K562 (cell line): ENCODE measurements around the gene AGPAT4. TPM values are rescaled to one million over a fixed set of nuclear protein-coding genes. Genes with fewer than 3 reads are reported as not detected.

Source experiments
- ARID1B ChIP-seq: fragments of 450-650 bp; IDR thresholded peaks from 2 replicates; pipeline ENCODE4 v1.6.1; 2016; ENCODE audit warnings: antibody characterized with exemption, mild to moderate bottlenecking, inconsistent platforms
- CCAR2 ChIP-seq: fragments of 200-400 bp; formaldehyde crosslinking; IDR thresholded peaks from 2 replicates; pipeline ENCODE4 v1.6.1; 2017; ENCODE audit warnings: mild to moderate bottlenecking, low read depth, low read length
- CREB3 ChIP-seq: fragments of 450-650 bp; conservative IDR thresholded peaks from 2 replicates; pipeline ENCODE4 v1.6.1; 2016; ENCODE audit warnings: missing genetic modification characterization, low read depth, mild to moderate bottlenecking, missing compliant biosample characterization, moderate library complexity
- DNMT1 ChIP-seq: fragments of 450-650 bp; IDR thresholded peaks from 2 replicates; pipeline ENCODE4 v1.6.1; 2016; ENCODE audit warnings: antibody characterized with exemption, mild to moderate bottlenecking
- EP300 ChIP-seq: IDR thresholded peaks from 2 replicates; pipeline ENCODE4 v1.6.1; 2012; ENCODE audit warnings: low read length, improper control_type of control experiment
- GTF2F1 ChIP-seq: IDR thresholded peaks from 2 replicates; pipeline ENCODE4 v1.6.1; 2011; ENCODE audit warnings: low read depth, low read length, improper control_type of control experiment
- KLF16 ChIP-seq: IDR thresholded peaks from 2 replicates; pipeline ENCODE4 v1.6.1; 2016; ENCODE audit warnings: antibody characterized with exemption
- MIER1 ChIP-seq: fragments of 450-650 bp; IDR thresholded peaks from 2 replicates; pipeline ENCODE4 v1.6.1; 2016; ENCODE audit warnings: antibody characterized with exemption, mild to moderate bottlenecking, low read depth
- MYNN ChIP-seq, 2 experiments: sonication (generic); formaldehyde crosslinking in 1 of 2; IDR thresholded peaks; 2 replicates each; pipeline versions ENCODE4 v1.5.0 to v1.6.1; 2016 to 2020; ENCODE audit warnings: antibody characterized with exemption in 1 of 2, missing genetic modification reagents in 1 of 2
- NCOA1 ChIP-seq: fragments of 450-650 bp; IDR thresholded peaks from 2 replicates; pipeline ENCODE4 v1.6.1; 2016; ENCODE audit warnings: low read depth
- NEUROD1 ChIP-seq: fragments of 150-350 bp; IDR thresholded peaks from 2 replicates; pipeline ENCODE4 v1.6.1; 2014; ENCODE audit warnings: borderline replicate concordance, low read length, low read depth; ENCODE audit not compliant: partially characterized antibody
- NFXL1 ChIP-seq: fragments of 450-650 bp; formaldehyde crosslinking; IDR thresholded peaks from 2 replicates; pipeline ENCODE4 v1.4.0; 2021; ENCODE audit warnings: mild to moderate bottlenecking
- NRF1 ChIP-seq, 2 experiments: fragments of 450-650 bp; IDR thresholded peaks in 1 of 2; conservative IDR thresholded peaks in 1 of 2; 2 replicates each; pipeline ENCODE4 v1.6.1; 2014; ENCODE audit warnings: mild to moderate bottlenecking in 2 of 2
- ZBTB17 ChIP-seq: fragments of 450-650 bp; formaldehyde crosslinking; IDR thresholded peaks from 2 replicates; pipeline ENCODE4 v1.4.0; 2020; ENCODE audit warnings: mild to moderate bottlenecking
- ZBTB9 ChIP-seq: fragments of 450-650 bp; formaldehyde crosslinking; IDR thresholded peaks from 2 replicates; pipeline ENCODE4 v1.4.0; 2020; ENCODE audit warnings: mild to moderate bottlenecking, moderate library complexity
- ZNF134 ChIP-seq: fragments of 250-450 bp; sonication (Bioruptor Pico); conservative IDR thresholded peaks from 2 replicates; pipeline ENCODE4 v1.4.0; 2020
- polyA plus RNA-seq, 8 experiments: library from polyadenylated mRNA; depleted of rRNA in 4 of 8; stranded (reverse) in 5 of 8; unstranded in 3 of 8; fragments of >200 nt; fragmentation: Nextera tagmentation in 2 of 8; fragmentation: Illumina TruSeq in 1 of 8; extraction: Ambion mirVana in 2 of 8; extraction: Trizol in 1 of 8; gene quantifications; 2 replicates each; pipeline versions ENCODE4 v1.2.1 to v1.2.3, GENCODE V29; 2011 to 2014; ENCODE audit warnings: inconsistent platforms in 1 of 8, missing spikeins in 1 of 8
- total RNA-seq, 7 experiments: library from RNA; depleted of rRNA in 6 of 7; stranded (reverse); fragments of >200 nt in 6 of 7; fragmentation: Illumina TruSeq in 2 of 7; extraction: Trizol in 2 of 7; gene quantifications; 2 replicates each; pipeline versions ENCODE4 v1.2.1 to v1.2.3, GENCODE V29; 2011 to 2021; ENCODE audit warnings: low replicate concordance in 1 of 7
- TF ChIP-seq, protein P1 (sequence below): fragments of 250-450 bp; sonication (Bioruptor Pico); IDR thresholded peaks from 2 replicates; pipeline ENCODE4 v1.4.0; 2020; ENCODE audit warnings: mild to moderate bottlenecking, moderate library complexity
- TF ChIP-seq, protein P2 (sequence below): sonication (generic); formaldehyde crosslinking; IDR thresholded peaks from 2 replicates; pipeline ENCODE4 v1.8.0; 2022; ENCODE audit warnings: missing genetic modification reagents, mild to moderate bottlenecking, borderline replicate concordance
- TF ChIP-seq, protein P3 (sequence below): fragments of 250-450 bp; sonication (Bioruptor Pico); IDR thresholded peaks from 2 replicates; pipeline ENCODE4 v1.5.1; 2021; ENCODE audit warnings: mild to moderate bottlenecking

Gene AGPAT4
- total and polyA plus RNA-seq, 9 of the 15 experiments (the other 6 are each of a cell fraction or from before 2014, with no cell fraction given), result 2.2 to 15.0 (median 5.7) TPM

- TF ChIP-seq NCOA1 (peak; percentile 76; the same call in 1 of the 2 replicates), DNMT1 (no peak), CCAR2 (no peak), NEUROD1 (peak; percentile 44), EP300 (peak; percentile 81; the same call in 1 of the 2 replicates), ARID1B (peak; percentile 84), CREB3 (tag) (0 out of 2 replicates have a peak, but pooled peaks have one; percentile 36), GTF2F1 (no peak), MIER1 (no peak), NFXL1 (CRISPR knock-in tag) (0 out of 2 replicates have a peak, but pooled peaks have one; percentile 57), ZNF134 (CRISPR knock-in tag) (0 out of 2 replicates have a peak, but pooled peaks have one; percentile 28), NRF1 (conservative IDR thresholded peaks at IDR 0.05 in 1 of 2, IDR thresholded peaks at IDR 0.05 in 1 of 2) (peak in 1 of 2 experiments; percentile 37; a peak in 2 of 4 replicates), ZBTB17 (0 out of 2 replicates have a peak, but pooled peaks have one; percentile 37), ZBTB9 (0 out of 2 replicates have a peak, but pooled peaks have one; percentile 40), MYNN (IDR thresholded peaks at IDR 0.05) (peak; percentile 31; the same call in 1 of the 2 replicates), MYNN (CRISPR knock-in tag; IDR thresholded peaks at IDR 0.05) (no peak), KLF16 (peak; percentile 71; the same call in 1 of the 2 replicates)
- TF ChIP-seq, protein P1, sequence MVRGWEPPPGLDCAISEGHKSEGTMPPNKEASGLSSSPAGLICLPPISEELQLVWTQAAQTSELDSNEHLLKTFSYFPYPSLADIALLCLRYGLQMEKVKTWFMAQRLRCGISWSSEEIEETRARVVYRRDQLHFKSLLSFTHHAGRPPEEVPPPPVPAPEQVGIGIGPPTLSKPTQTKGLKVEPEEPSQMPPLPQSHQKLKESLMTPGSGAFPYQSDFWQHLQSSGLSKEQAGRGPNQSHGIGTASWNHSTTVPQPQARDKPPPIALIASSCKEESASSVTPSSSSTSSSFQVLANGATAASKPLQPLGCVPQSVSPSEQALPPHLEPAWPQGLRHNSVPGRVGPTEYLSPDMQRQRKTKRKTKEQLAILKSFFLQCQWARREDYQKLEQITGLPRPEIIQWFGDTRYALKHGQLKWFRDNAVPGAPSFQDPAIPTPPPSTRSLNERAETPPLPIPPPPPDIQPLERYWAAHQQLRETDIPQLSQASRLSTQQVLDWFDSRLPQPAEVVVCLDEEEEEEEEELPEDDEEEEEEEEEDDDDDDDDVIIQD, result peak; percentile 81; the same call in 1 of the 2 replicates
- TF ChIP-seq, protein P2, sequence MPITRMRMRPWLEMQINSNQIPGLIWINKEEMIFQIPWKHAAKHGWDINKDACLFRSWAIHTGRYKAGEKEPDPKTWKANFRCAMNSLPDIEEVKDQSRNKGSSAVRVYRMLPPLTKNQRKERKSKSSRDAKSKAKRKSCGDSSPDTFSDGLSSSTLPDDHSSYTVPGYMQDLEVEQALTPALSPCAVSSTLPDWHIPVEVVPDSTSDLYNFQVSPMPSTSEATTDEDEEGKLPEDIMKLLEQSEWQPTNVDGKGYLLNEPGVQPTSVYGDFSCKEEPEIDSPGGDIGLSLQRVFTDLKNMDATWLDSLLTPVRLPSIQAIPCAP (CRISPR knock-in tag), result no peak
- TF ChIP-seq, protein P3, sequence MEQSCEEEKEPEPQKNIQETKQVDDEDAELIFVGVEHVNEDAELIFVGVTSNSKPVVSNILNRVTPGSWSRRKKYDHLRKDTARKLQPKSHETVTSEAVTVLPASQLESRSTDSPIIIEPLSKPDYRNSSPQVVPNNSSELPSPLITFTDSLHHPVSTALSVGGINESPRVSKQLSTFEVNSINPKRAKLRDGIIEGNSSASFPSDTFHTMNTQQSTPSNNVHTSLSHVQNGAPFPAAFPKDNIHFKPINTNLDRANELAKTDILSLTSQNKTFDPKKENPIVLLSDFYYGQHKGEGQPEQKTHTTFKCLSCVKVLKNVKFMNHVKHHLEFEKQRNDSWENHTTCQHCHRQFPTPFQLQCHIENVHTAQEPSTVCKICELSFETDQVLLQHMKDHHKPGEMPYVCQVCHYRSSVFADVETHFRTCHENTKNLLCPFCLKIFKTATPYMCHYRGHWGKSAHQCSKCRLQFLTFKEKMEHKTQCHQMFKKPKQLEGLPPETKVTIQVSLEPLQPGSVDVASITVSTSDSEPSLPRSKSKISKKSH (CRISPR knock-in tag), result no peak
These were observed 47.6 kb downstream of the AGPAT4 start (continued) for GRCh38 chr6:161226009-161226964.
